Measurements from ENCODE around the gene NOTCH1.

DNA sequence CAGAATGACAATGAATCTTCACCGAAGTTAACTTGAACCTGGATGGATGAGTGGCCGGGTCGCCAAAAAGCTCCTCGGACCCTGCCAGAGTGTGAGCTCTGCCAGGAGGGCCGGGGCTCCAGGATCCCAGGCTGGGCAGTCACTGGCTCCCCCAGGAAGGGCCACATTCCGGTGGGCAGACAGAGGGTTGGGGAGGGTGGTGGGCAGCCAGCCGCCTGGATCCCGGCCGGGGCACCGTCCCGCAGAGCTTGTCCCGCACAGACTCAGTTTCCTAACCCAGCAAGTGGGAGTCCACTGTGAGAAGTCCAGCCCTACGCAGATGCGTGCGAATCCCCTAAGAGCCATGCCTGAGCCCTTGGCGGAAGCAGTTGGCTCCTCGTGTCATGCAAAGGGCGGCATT is 10.3 kb upstream of the NOTCH1 start:
- TF ChIP-seq, protein P1, sequence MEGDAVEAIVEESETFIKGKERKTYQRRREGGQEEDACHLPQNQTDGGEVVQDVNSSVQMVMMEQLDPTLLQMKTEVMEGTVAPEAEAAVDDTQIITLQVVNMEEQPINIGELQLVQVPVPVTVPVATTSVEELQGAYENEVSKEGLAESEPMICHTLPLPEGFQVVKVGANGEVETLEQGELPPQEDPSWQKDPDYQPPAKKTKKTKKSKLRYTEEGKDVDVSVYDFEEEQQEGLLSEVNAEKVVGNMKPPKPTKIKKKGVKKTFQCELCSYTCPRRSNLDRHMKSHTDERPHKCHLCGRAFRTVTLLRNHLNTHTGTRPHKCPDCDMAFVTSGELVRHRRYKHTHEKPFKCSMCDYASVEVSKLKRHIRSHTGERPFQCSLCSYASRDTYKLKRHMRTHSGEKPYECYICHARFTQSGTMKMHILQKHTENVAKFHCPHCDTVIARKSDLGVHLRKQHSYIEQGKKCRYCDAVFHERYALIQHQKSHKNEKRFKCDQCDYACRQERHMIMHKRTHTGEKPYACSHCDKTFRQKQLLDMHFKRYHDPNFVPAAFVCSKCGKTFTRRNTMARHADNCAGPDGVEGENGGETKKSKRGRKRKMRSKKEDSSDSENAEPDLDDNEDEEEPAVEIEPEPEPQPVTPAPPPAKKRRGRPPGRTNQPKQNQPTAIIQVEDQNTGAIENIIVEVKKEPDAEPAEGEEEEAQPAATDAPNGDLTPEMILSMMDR (IDR thresholded peaks at IDR 0.05) = no peak
- no peak for TF ChIP-seq POLR2A (IDR thresholded peaks at IDR 0.05)
